Osteoblast (primary cell): ENCODE data around the gene TMUB2. TPM values are rescaled to one million over a fixed set of nuclear protein-coding genes. Genes with fewer than 3 reads are reported as not detected.
"Not testable (repeated sequence)": the region's sequence is repeated elsewhere in the genome, so short reads cannot be mapped to it uniquely, and the experiment has no call there.

Experiments used
- DNase-seq: peaks from one replicate; pipeline ENCODE4 v3.0.0; 2011; ENCODE audit warnings: low spot score, mixed read lengths; ENCODE audit not compliant: insufficient read length; ENCODE audit errors: missing footprints
- H2AFZ ChIP-seq: 2 replicates; pipeline ENCODE4 v1.6.0; 2011; ENCODE audit warnings: mild to moderate bottlenecking, low read length
- H3K27ac ChIP-seq: 2 replicates; pipeline ENCODE4 v1.5.1; 2011; ENCODE audit warnings: mild to moderate bottlenecking, low read depth, low read length, moderate library complexity
- H3K27me3 ChIP-seq: 2 replicates; pipeline ENCODE4 v1.6.0; 2012; ENCODE audit warnings: mild to moderate bottlenecking, control low read depth, inconsistent platforms, low read length, moderate library complexity; ENCODE audit not compliant: insufficient read depth
- H3K36me3 ChIP-seq: 2 replicates; pipeline ENCODE4 v1.5.1; 2011; ENCODE audit warnings: mild to moderate bottlenecking, low read length, control low read depth, moderate library complexity; ENCODE audit not compliant: insufficient read depth
- H3K4me1 ChIP-seq: 2 replicates; pipeline ENCODE4 v1.5.1; 2011; ENCODE audit warnings: mild to moderate bottlenecking, low read length, control low read depth, moderate library complexity; ENCODE audit not compliant: insufficient read depth
- H3K4me2 ChIP-seq: 2 replicates; pipeline ENCODE4 v1.6.0; 2011; ENCODE audit warnings: mild to moderate bottlenecking, low read length; ENCODE audit not compliant: insufficient read depth
- H3K4me3 ChIP-seq: fragments of 200-600 bp; sonication (generic); 3 replicates; pipeline ENCODE4 v1.5.1; 2012; ENCODE audit warnings: mild to moderate bottlenecking, low read length, inconsistent platforms; ENCODE audit not compliant: insufficient read depth
- H3K79me2 ChIP-seq: 2 replicates; pipeline ENCODE4 v1.6.0; 2012; ENCODE audit warnings: mild to moderate bottlenecking, low read length, control low read depth, inconsistent platforms; ENCODE audit not compliant: insufficient read depth
- H3K9me3 ChIP-seq: 2 replicates; pipeline ENCODE4 v1.5.1; 2011; ENCODE audit warnings: low read depth, low read length, control low read depth
- H4K20me1 ChIP-seq: 2 replicates; pipeline ENCODE4 v1.6.0; 2012; ENCODE audit warnings: mild to moderate bottlenecking, low read length, control low read depth; ENCODE audit not compliant: insufficient read depth
- CTCF ChIP-seq: IDR thresholded peaks from 2 replicates; pipeline ENCODE4 v1.5.1; 2011; ENCODE audit warnings: mild to moderate bottlenecking, low read depth, low read length, moderate library complexity; ENCODE audit errors: extremely low read depth
- total RNA-seq: library from RNA; depleted of rRNA; stranded (reverse); fragments of >200 nt; gene quantifications from 2 replicates; pipeline ENCODE4 v1.2.3, GENCODE V29; 2012

Gene TMUB2
- total RNA-seq, result 27.1 and 27.9 TPM in 2 replicates

- DNase-seq, result peak; percentile 100
- Histone ChIP-seq H2AFZ (peak within 1 kb of the TSS; percentile 97), H3K4me1 (peaks cover 11% of the 10 kb centered on the region), H3K27me3 (no peaks in the 10 kb centered on the region), H3K9me3 (no peaks in the 10 kb centered on the region), H3K27ac (peak within 1 kb of the TSS; percentile 99), H3K79me2 (peaks cover 55% of the 10 kb centered on the region), H3K36me3 (peaks cover 27% of the 10 kb centered on the region), H3K4me3 (peak within 1 kb of the TSS; percentile 100), H4K20me1 (peaks cover 14% of the 10 kb centered on the region), H3K4me2 (peak within 1 kb of the TSS; percentile 94)
- no peak for TF ChIP-seq CTCF
These were observed at the start of gene TMUB2 for GRCh38 chr17:44186307-44187130. TSS of gene TMUB2 (plus strand) at chr17:44186972. CDS start at chr17:44187709, 737 bp downstream.

- peak overlapping the region; percentile 88 for H3K4me2 ChIP-seq
- TF ChIP-seq CTCF, result no peak
- DNase-seq, result peak; percentile 99
- H3K4me1 ChIP-seq, result peaks cover 18% of the 10 kb centered on the region
- H3K36me3 ChIP-seq, result no peaks in the 10 kb centered on the region
- H4K20me1 ChIP-seq, result no peaks in the 10 kb centered on the region
- H3K4me3 ChIP-seq, result peak overlapping the region; percentile 62
- H3K27ac ChIP-seq, result peak overlapping the region; percentile 90
- no peaks in the 10 kb centered on the region for H3K27me3 ChIP-seq
- peaks cover 10% of the 10 kb centered on the region for H3K79me2 ChIP-seq
- H3K9me3 ChIP-seq, result no peaks in the 10 kb centered on the region
- H2AFZ ChIP-seq, result peak overlapping the region; percentile 86
These were observed 48.7 kb upstream of the TMUB2 start for GRCh38 chr17:44137891-44138709.

DNA sequence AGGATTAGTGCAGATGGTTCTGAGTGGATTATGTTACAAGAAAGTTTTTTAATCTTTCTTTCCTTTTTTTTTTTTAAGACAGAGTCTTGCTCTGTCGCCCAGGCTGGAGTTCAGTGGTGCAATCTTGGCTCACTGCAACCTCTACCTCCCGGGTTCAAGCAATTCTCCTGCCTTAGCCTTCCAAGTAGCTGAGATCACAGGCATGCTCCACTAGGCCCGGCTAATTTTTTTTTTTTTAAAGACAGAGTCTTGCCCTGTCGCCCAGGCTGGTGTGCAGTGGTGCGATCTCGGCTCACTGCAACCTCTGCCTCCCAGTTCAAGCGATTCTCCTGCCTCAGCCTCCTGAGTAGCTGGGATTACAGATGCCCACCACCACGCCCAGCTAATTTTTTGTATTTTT is 42.9 kb upstream of the TMUB2 start:
- not testable (repeated sequence) for H4K20me1 ChIP-seq, H3K36me3 ChIP-seq, H3K27me3 ChIP-seq, H3K27ac ChIP-seq, H3K9me3 ChIP-seq, H2AFZ ChIP-seq, H3K4me2 ChIP-seq, H3K4me1 ChIP-seq, H3K4me3 ChIP-seq, DNase-seq
- H3K79me2 ChIP-seq, result peaks cover 18% of the 10 kb centered on the region

DNA sequence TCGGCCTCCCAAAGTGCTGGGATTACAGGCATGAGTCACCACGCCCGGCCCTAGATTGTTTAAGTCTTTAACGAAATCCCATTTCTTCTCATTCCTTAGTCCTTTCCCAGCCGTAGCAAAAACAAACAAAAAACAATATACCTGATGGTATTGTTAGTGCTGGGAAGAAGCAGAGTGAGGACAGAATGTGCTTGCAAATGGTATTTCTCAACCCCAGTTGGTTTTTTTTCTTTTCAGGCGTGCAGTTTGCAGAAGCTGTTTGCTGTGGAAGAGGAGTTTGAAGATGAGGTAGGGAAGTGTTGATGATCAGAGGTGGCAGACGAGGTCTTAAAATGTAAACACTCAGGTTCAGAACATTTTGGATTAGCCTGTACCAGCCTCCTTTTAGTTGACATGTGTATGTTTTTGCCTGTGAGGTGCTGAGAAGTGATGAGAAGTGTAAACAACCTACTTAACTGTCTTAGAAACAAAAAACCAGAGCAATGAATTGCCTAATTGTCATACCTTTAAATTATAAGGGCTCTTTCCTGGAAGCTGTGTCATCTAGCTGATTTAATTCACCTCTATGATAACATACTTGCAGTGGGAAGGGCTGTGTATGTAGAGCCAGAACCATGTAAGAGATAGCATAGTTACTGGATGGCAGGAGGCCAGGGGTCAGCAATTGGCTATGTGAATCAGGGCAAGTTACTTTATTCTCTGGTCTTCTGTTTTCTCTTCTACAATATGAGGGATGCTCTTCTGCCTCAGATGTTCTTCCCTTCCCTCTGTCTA is 41.6 kb upstream of the TMUB2 start:
- H3K4me3 ChIP-seq, result no peak overlapping the region
- H3K4me2 ChIP-seq, result no peak overlapping the region
- DNase-seq, result no peak
- no peak for TF ChIP-seq CTCF
- no peak overlapping the region for H2AFZ ChIP-seq
- peaks cover 4% of the 10 kb centered on the region for H3K36me3 ChIP-seq
- no peaks in the 10 kb centered on the region for H4K20me1 ChIP-seq
- H3K27me3 ChIP-seq, result no peaks in the 10 kb centered on the region
- peaks cover 4% of the 10 kb centered on the region for H3K4me1 ChIP-seq
- peaks cover 23% of the 10 kb centered on the region for H3K79me2 ChIP-seq
- H3K27ac ChIP-seq, result no peak overlapping the region
- no peaks in the 10 kb centered on the region for H3K9me3 ChIP-seq
